ENCODE measurements around the gene OCLN.
"Not testable (repeated sequence)": the region's sequence is repeated elsewhere in the genome, so short reads cannot be mapped to it uniquely, and the experiment has no call there.

DNA sequence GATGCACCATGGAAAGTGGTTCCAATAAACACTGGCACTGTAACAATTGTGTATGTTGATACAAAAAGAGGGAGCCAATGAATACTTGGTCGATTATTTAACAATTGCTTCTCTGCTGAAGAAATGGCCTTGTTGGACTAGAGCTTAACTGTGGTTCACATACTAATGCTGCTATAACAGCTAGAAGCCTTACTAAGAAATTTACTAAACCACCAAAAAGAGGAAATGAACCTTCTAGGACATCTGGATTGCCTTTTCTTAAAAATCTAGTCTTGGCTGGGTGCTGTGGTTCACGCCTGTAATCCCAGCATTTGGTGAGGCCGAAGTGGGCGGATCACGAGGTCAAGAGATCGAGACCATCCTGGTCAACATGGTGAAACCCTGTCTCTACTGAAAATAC, 109.4 kb downstream of the OCLN start:
- TF ChIP-seq POLR2AphosphoS5 (IDR thresholded peaks at IDR 0.05; ENCODE audit: low read depth); CTCF (conservative IDR thresholded peaks at IDR 0.05; ENCODE audit: low read depth in 2 of 2); EZH2 (IDR thresholded peaks at IDR 0.05; ENCODE audit: low read depth, unreplicated experiment); CREB1 (CRISPR knock-in tag; IDR thresholded peaks at IDR 0.05; ENCODE audit: low read depth); JUNB (IDR thresholded peaks at IDR 0.05; ENCODE audit: unreplicated experiment); ETS1 (IDR thresholded peaks at IDR 0.05); EZH2phosphoT487 (IDR thresholded peaks at IDR 0.05; ENCODE audit: unreplicated experiment); STAT1 (IDR thresholded peaks at IDR 0.05; ENCODE audit: unreplicated experiment); ZNF331 (CRISPR knock-in tag; IDR thresholded peaks at IDR 0.05; ENCODE audit: low read depth): not testable (repeated sequence)
- TF ChIP-seq, protein P1, sequence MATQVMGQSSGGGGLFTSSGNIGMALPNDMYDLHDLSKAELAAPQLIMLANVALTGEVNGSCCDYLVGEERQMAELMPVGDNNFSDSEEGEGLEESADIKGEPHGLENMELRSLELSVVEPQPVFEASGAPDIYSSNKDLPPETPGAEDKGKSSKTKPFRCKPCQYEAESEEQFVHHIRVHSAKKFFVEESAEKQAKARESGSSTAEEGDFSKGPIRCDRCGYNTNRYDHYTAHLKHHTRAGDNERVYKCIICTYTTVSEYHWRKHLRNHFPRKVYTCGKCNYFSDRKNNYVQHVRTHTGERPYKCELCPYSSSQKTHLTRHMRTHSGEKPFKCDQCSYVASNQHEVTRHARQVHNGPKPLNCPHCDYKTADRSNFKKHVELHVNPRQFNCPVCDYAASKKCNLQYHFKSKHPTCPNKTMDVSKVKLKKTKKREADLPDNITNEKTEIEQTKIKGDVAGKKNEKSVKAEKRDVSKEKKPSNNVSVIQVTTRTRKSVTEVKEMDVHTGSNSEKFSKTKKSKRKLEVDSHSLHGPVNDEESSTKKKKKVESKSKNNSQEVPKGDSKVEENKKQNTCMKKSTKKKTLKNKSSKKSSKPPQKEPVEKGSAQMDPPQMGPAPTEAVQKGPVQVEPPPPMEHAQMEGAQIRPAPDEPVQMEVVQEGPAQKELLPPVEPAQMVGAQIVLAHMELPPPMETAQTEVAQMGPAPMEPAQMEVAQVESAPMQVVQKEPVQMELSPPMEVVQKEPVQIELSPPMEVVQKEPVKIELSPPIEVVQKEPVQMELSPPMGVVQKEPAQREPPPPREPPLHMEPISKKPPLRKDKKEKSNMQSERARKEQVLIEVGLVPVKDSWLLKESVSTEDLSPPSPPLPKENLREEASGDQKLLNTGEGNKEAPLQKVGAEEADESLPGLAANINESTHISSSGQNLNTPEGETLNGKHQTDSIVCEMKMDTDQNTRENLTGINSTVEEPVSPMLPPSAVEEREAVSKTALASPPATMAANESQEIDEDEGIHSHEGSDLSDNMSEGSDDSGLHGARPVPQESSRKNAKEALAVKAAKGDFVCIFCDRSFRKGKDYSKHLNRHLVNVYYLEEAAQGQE (IDR thresholded peaks at IDR 0.05; ENCODE audit: unreplicated experiment) = not testable (repeated sequence)

Data from GM23338 (cell line).